TTC549 (cell line): ENCODE data around the gene USP9X.
"Not testable (repeated sequence)": the region's sequence is repeated elsewhere in the genome, so short reads cannot be mapped to it uniquely, and the experiment has no call there.

ENCODE experiments used
- FAIRE-seq: peaks from 2 replicates; lab custom pipeline; 2012; peaks lifted over from hg19 to GRCh38; lab: Jason Lieb, UNC

USP9X gene

GRCh38 chrX:41285928-41286327 is 200.7 kb downstream of the USP9X start:
- FAIRE-seq = not testable (repeated sequence)
